HL-60/S4 treated with retinoic acid at 250 ng/mL for 4 days and 3 days (cell line): Measurements from ENCODE around the gene IFNL2.
"Not testable (repeated sequence)": the region's sequence is repeated elsewhere in the genome, so short reads cannot be mapped to it uniquely, and the experiment has no call there.

Source experiments
- in situ Hi-C: fragments of 300-500 bp; cut with MboI; formaldehyde crosslinking; loops from 2 replicates; pipeline ENCODE4 v1.7.0; 2022; ENCODE audit warnings: low sequenced_read_pairs

The IFNL2 gene

DNA sequence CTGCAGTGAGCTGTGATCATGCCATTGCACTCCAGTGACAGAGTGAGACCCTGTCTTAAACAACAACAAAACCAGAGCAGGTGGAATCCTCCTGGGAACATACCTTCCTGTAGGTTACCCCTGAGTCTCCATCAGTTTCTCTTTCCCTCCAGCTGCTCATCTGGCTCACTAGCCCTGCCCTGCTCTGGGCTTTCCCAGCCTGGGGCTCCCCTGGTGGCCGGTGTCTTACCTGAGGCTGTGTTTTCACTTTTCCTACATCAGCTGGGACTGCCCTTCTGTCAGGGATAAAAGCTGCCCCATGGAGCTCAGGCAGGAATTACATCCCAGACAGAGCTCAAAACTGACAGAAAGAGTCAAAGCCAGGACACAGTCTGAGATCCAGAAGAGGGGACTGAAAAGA is at the start of gene IFNL2:
Gene IFNL2 (plus strand): TSS at position 312 of the 400 bp plus-strand sequence. CDS start 173 bp downstream, outside the sequence.
- in situ Hi-C loops: not testable (repeated sequence)

DNA sequence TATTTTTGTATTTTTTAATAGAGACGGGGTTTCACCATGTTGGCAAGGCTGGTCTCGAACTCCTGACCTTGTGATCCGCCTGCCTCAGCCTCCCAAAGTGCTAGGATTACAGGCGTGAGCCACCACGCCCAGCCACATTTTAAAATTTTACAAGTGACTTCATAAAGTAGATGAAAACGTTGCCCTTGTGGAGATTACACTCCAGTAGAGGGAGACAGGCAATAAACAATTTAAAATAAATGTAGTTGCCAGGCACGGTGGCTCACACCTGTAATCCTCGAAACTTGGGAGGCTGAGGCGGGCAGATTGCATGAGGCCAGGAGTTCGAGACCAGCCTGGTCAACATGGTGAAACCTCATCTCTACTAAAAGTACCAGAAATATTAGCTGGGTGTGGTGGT is 49.1 kb upstream of the IFNL2 start:
- in situ Hi-C loops: not testable (repeated sequence)

DNA sequence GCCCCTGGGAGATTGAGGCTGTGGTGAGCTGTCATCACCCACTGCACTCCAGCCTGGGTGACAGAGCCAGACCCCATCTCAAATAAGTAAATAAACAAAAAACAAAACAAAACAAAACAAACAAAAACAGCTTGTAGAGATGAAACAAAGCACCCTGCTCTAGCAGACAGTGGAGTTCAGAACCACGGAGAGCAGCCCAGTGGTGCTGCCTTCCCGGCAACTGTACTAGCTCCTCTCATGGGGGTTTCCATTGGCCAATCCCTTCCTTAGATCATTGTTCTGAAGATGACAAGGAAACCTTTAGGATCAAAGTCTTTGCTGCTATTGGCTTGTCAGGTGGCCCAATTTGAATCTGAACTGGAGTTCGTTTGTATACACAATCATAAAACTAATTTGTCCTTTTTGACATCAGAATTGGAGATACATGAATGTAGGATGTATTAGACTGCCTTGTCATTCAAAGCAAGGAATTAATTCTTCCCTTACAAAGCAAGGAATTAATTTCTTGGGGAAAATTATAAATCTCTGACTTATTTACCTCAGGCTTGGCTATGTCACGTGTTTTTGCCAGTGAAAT is 44.4 kb upstream of the IFNL2 start:
- in situ Hi-C loops: no loop called here

DNA sequence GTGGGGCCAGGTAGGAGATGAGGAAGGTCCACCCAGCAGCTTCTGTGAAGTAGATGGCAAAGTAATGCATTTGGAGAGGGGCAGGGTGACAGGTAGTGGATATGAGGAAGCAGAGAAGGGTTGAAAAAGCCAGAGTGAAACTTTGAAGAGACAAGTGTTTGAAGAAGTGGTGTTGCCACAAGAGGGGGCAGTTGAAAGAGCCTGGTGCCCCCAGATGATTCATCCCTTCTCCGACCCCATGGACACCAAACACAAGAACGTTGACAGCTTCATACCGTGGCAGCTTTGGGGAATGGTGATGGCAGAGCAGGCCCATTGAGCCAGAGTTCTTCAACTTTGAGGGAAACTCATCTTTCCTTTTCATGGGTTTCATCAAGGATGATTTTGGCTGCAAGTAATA is 43.3 kb upstream of the IFNL2 start:
- in situ Hi-C loops: no loop called here

DNA sequence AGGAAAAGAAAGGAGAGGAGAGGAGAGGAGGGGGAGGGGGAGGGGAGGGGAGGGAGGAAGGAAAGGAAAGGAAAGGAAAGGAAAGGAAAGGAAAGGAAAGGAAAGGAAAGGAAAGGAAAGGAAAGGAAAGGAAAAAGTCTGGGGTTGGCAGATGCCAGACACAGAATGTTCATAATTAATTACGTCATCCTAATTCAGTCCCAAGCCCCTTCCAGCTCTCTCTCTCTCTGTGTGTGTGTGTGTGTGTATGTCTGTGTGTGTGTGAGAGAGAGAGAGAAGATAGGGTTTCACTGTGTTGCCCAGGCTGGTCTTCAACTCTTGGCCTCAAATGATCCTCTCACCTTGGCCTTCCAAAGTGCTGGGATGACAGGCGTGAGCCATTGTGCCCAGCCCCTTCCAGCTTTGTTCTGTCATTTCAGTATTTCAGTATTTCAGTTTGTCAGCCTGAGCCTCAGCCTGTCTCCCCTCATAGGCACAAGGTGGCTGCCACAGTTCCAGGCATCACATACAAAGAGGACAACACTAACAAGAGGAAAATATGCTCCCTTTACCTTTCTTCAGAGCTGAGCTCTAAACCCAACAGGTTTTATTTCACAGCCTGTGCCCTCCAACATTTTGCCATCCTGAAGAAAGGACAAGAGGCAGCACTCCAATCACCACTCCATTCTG is 38.0 kb upstream of the IFNL2 start:
- in situ Hi-C loops: no loop called here

DNA sequence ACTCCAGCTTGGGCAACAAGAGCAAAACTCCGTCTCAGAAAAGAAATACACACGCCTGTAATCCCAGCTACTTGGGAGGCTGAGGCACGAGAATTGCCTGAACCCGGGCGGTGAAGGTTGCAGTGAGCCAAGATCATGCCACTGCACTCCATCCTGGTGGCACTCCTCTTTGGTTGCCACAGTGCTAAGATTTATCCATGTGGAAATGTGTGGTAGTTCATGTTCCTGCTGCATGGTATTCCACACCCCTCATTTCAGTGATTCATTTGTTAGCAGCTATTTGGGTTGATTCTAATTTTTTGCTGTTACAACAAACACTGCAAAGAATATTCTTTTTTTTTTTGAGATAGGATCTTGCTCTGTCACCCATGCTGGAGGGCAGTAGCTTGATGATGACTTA is 35.5 kb upstream of the IFNL2 start:
- in situ Hi-C loops: no loop called here

DNA sequence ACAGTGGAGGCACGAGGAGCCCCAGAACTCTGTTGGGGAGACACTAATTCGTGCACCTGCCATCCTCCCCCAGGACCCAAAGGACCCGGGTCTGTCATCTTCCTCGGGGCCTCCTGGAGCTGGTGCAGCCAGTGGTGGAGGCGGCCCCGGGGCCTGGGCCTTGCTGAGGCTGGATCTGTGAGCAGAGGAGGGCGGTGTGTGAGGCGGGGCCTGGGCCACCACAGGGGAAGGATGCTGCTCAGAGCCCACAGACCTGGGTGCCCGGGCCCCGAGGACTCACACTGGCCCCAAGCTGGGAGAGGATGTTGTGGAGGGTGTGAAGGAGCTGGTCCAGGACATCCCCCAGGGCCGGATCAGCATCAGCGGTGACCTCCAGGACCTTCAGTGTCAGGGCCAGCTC is 31.7 kb upstream of the IFNL2 start:
- in situ Hi-C loops: no loop called here

DNA sequence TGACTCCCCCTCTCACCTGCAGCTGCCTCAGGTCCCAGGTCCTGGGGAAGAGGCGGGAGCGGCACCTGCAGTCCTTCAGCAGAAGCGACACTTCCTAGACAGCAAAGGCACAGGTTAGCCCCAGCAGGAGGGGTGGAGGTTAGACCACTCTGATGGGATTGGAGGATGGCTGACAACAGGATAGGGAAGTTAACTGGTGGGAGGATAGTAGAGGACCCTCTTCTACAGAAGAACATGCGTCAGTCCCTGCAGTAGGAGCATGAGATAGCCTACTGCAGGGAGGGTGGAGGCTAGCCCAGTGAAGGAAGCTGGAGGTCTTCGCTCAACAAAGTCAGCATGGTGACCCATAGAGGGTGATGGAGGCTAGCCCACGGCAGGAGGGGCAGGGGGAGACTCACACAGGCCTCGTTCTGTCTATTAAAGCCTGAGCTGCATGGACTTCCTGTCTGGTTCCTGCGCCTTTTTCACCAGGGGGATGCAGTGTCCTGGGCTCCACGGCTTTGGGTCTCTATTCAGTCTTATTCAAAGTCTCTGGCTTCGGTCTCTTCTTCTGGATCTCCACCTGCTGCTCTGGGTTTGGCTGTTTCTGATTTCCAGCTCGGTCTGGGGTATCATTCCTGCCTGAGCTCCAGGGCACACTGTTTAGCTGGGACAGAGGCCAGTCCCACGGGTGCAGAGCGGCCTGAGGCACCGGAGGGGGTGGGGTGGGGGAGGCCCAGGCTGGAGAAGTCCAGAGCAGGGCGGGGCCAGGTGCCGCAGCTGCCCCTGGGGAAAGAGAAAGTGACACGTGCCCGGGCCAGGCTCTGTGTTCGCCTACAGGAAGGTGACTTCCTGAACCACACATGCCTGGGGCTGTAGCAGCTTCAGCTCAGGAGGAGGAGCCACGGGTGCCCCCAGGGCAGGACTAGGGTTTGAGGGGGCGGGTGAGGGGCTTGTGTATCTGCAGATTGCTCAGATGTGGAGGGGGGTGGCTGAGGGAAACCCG is 30.7 kb upstream of the IFNL2 start:
- in situ Hi-C loops: no loop called here

DNA sequence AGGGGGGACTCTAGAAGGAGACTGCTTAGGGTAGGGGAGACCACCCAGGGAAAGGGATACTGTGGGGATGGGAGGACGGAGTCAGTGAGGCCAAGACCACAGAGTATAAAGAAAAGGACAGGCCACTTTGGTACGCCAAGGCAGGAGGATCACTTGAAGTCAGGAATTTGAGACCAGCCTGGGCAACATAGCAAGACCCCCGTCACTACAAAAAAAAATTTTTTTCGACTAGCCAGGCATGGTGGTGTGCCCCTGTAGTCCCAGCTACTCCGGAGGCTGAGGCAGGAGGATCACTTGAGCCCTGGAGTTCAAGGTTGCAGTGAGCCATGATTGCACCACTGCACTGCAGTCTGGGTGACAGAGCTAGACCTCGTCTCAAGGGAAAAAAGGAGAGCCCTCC is 30.0 kb upstream of the IFNL2 start:
- in situ Hi-C loops: no loop called here

DNA sequence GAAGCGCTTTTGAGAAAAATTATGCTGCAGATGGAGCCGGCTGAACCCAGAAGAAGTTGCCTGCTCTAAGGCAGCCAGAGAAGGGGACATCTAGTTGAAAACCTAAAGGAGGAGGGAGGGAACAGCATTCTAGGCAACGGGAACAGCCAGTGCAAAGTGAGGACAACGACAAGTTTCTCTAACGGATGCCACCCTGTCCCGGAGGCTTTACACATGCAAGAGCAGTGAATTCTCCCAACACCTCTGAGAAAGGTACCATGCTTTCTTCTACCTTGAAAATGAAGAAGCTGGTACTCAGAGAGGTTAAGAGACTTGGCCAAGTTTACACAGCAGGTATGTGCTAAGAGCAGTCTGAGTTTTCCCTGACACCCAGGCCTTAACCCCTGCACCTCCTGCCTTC is 29.3 kb upstream of the IFNL2 start:
- in situ Hi-C loops: no loop called here

DNA sequence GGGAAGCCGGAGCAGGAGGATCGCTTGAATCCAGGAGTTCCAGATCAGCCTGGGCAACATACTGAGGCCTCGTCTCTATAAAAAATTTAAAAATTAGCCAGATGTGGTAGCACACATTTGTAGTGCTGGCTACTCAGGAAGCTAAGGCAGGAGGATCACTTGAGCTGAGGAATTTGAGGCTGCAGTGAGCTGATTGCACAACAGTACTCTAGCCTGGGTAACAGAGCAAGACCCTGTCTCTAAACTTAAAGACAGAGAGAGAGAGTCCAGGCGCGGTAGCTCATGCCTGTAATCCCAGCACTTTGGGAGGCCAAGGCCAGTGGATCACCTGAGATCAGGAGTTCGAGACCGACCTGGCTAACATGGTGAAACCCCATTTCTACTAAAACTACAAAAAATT is 27.8 kb upstream of the IFNL2 start:
- in situ Hi-C loops: no loop called here

DNA sequence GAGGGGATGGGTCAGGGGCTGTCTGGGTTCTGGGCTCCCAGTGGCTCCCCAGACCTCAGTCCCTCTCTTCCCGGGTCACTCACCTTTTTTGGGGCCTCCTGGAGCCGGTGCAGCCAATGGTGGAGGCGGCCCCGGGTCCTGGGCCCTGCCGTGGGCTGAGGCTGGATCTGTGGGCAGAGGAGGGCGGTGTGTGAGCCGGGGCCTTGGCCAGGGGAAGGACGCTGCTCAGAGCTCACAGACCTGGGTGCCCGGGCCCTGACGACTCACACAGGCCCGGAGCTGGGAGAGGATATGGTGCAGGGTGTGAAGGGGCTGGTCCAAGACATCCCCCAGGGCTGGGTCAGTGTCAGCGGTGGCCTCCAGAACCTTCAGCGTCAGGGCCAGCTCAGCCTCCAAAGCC is 24.5 kb upstream of the IFNL2 start:
- in situ Hi-C loops: not testable (repeated sequence)

DNA sequence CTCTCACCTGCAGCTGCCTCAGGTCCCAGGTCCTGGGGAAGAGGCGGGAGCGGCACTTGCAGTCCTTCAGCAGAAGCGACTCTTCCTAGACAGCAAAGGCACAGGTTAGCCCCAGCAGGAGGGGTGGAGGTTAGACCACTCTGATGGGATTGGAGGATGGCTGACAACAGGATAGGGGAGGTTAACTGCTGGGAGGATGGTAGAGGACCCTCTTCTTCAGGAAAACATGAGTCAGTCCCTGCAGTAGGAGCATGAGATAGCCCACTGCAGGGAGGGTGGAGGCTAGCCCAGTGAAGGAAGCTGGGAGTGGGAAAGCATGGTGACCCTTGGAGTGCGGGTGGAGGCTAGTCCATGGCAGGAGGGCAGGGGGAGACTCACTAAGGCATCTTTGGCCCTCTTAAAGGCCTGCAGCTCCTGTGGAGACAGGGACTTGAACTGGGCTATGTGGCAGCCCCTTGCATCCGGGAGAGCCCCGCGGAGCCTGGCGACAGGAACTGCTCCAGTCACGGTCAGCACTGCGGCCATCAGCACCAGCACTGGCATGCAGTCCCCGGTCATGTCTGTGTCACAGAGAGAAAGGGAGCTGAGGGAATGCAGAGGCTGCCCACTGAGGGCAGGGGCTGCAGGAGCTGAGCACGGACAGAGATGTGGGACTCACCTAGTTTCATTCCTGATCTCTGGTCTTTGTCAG is 23.6 kb upstream of the IFNL2 start, which contains the start of gene IFNL3:
Gene IFNL3 (minus strand): TSS at position 597 of the 691 bp plus-strand sequence. CDS start 39 bp downstream, at position 558.
- in situ Hi-C loops: not testable (repeated sequence)

DNA sequence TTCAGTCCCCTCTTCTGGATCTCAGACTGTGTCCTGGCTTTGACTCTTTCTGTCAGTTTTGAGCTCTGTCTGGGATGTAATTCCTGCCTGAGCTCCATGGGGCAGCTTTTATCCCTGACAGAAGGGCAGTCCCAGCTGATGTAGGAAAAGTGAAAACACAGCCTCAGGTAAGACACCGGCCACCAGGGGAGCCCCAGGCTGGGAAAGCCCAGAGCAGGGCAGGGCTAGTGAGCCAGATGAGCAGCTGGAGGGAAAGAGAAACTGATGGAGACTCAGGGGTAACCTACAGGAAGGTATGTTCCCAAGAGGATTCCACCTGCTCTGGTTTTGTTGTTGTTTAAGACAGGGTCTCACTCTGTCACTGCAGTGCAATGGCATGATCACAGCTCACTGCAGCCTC is 23.0 kb upstream of the IFNL2 start:
- in situ Hi-C loops: not testable (repeated sequence)

DNA sequence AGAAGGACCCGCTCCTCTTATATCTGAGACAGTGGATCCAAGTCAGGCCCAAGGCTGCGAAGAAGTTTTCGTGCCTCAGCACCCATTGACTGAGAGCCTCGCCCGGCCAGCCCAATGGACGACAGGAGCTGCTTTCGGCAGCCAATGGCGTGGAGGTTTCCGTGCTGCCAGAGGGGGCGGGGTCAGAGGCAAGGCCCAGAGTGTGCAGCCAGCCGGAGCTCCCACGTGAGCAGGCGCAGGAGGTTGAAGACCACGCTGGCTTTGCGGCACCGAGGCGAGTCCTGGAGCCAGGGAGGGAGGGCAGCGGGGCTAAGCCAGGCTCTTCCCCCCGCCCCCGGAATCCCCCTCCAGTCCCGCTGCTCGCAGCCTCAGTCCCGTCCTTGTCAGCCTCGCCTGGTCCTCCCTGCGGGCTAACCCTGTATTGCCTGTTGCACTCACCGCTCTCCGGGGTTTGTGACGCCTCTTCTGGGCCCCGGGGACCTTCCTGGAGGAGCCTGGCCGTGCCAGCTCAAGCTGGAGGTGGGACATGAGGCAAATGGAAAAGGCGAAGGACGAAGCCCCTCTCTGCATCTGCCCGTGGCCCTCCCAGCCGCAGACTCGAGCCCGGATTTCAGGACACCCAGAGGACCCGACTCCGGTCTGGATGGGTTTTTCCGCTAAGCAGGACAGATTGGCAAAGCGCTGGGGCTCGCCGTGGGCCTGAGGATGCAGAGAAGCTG is 21.1 kb upstream of the IFNL2 start:
- in situ Hi-C loops: no loop called here

DNA sequence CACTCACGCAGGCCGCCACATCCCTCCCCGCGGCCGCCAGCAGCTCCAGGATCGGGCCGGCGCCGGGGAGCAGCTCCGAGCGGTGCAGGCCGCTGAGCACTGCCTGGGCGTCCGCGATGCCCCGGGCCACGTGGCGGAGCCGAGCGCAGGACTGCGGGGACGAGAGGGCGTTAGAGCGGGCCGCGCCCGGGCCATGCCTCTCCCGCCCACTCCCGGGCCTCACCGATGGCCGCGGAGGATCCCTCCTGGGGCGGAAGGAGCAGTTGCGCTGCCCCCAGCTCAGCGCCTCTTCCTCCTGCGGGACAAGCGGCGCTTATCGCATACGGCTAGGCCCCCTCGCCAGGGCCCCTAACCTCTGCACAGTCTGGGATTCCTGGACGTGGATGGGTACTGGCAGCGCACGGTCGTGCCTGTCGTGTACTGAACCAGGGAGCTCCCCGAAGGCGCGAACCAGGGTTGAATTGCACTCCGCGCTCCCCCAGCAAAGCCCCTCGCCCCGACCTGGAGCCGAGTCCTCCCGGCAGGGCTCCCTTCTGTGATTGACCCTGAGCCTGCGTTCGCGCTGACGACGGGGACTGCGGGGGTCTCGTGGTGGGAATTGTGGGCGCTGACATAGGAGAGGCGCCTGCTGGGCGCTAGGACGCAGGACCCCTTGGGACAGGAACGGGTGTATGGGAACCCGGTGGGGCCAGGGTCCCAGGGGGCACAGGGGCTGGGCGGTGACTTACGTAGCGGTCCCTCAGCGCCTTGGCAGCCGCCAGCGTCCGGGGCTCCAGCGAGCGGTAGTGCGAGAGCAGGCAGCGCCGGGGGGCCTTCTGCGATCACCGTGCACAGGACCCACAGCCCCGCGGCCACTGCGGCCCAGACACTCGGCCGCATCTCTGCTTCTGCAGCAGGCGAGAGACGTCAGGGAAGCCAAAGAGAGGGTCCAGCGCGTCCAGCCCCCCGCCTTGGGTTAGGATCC is 20.2 kb upstream of the IFNL2 start:
- in situ Hi-C loops: no loop called here

DNA sequence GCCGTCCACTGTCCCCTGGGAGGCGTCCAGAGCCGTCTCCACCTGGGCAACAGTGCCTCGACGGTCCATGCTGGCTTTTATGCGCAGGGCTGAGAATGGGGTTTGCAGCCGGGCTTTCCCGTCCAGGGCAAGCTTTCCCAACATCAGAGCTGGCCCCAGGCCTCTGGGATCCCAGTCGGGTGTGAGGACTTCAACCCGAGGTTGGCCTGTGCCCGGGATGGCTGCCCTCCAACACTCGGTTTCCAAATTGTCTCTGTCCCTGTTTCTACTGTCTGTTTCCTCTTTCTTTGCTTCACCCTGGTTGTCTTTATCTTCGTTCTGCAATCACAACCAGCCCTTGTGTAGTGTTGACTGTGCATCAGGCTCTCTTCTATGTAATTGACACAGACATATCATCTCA is 19.4 kb upstream of the IFNL2 start, which contains the start of gene IFNL4:
Gene IFNL4 (minus strand): TSS at position 51 of the 400 bp plus-strand sequence.
- in situ Hi-C loops: no loop called here

DNA sequence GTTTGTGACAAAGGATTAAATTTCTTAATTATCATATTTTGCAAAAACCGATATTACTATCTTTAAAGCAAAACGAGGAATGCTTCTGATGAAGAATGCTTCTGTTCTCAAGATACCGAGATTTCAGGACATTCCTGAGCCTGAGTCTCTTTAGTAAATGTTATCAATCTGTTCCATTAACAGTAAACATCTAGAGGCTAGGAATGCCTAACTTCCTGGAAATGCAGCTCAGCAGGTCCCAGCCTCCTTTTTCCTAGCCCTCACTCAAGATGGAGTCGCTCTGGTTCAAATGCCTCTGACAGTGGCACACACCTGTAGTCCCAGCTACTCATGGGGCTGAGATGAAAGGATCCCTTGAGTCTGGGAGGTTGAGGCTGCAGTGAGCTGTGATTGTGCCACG is 17.1 kb upstream of the IFNL2 start:
- in situ Hi-C loops: no loop called here

DNA sequence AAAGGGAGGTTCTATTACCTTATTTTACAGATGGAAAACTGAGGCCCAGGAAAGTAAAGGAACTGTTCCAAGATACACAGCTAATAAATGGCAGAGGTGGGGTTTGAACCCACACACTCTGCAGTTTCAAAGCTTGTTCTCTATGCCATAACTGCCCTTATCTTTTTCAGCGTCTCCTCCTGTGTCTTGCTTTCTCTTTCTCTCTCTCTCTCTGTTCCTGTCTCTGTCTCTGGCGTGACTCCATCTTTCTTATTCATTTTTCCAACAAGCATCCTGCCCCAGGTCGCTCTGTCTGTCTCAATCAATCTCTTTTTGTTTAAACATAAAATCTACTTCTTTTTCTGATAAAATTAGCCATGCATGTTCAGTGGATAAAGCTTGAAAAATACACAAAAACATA is 16.4 kb upstream of the IFNL2 start:
- in situ Hi-C loops: no loop called here
